ENCODE data around the gene DOCK10. TPM values are rescaled to one million over a fixed set of nuclear protein-coding genes. Genes with fewer than 3 reads are reported as not detected.

DOCK10 gene
- total RNA-seq, 4 donors from 2014 or later = 3.8 to 33.2 (median 12.3) TPM

GRCh38 chr2:225030203-225030602, 12.1 kb downstream of the DOCK10 start:
- Histone ChIP-seq H3K27ac (no peak overlapping the region), H3K4me3 (no peak overlapping the region), H3K4me1 (no peaks in the 10 kb centered on the region), H3K9me3 (no peaks in the 10 kb centered on the region), H3K36me3 (no peaks in the 10 kb centered on the region), H3K27me3 (no peaks in the 10 kb centered on the region)
- intact Hi-C loops (cut with DNase I; ENCODE audit: low total_unique reads) = no loop called here
- no peak for DNase-seq
- TF ChIP-seq POLR2A (IDR thresholded peaks at IDR 0.05) = no peak
- TF ChIP-seq, protein P1, sequence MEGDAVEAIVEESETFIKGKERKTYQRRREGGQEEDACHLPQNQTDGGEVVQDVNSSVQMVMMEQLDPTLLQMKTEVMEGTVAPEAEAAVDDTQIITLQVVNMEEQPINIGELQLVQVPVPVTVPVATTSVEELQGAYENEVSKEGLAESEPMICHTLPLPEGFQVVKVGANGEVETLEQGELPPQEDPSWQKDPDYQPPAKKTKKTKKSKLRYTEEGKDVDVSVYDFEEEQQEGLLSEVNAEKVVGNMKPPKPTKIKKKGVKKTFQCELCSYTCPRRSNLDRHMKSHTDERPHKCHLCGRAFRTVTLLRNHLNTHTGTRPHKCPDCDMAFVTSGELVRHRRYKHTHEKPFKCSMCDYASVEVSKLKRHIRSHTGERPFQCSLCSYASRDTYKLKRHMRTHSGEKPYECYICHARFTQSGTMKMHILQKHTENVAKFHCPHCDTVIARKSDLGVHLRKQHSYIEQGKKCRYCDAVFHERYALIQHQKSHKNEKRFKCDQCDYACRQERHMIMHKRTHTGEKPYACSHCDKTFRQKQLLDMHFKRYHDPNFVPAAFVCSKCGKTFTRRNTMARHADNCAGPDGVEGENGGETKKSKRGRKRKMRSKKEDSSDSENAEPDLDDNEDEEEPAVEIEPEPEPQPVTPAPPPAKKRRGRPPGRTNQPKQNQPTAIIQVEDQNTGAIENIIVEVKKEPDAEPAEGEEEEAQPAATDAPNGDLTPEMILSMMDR (IDR thresholded peaks at IDR 0.05) = no peak

DNA sequence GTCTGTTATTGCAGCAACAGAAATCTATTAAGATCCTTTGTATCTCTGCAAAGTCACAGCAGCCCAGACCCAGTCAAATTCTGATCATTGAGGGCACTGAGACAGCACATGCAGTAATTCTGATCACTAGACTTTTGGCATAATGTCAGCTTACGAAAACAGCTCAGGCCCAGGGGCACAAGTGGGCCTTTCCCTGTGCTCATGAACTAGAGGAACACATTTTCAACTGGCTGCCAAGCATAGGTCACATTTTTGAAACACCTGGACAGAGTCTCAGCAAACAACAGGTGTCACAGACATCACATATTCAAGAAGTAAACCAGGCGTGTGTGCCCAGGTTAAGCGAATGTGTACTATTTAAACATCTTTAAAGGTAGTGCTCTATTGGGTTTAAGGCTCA, 13.7 kb downstream of the DOCK10 start:
- TF ChIP-seq, protein P1 (IDR thresholded peaks at IDR 0.05) = no peak
- TF ChIP-seq POLR2A (IDR thresholded peaks at IDR 0.05) = no peak
- no peak for DNase-seq
- Histone ChIP-seq H3K27ac (no peak overlapping the region), H3K4me3 (no peak overlapping the region), H3K36me3 (no peaks in the 10 kb centered on the region), H3K4me1 (no peaks in the 10 kb centered on the region), H3K27me3 (no peaks in the 10 kb centered on the region), H3K9me3 (no peaks in the 10 kb centered on the region)
- intact Hi-C loops (cut with DNase I; ENCODE audit: low total_unique reads) = no loop called here

DNA sequence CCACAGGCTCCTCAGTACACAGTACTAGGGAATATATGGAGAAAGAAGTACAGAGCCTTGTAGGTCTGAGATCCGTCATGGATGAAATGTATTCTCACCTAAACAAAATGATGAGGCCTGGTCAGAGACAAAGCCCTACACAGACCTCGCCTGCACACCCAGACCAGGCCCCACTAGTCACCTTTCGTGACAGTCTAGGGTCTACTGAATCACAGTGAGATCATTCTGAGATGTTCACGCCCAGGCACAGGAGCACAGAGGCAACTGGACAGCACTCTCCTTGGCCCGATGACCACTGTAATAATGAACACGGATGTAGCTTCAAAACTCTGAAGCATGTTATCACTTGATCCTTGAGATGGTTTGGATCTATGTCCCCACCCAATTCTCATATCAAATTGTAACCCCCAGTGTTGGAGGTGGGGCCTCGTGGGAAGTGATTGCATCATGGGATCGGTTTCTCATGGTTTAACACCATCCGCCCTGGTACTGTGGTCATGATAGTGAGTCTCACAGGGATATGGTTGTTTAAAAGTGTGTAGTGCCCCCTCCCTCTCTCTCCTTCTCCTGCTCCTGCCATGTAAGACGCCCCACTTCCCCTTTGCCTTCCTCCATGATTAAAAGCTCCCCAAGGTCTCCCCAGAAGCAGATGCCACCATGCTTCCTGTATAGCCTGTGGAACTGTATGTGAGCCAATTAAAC, 15.1 kb downstream of the DOCK10 start:
- no peak overlapping the region for H3K27ac ChIP-seq
- DNase-seq = no peak
- H3K9me3 ChIP-seq = no peaks in the 10 kb centered on the region
- H3K4me1 ChIP-seq = no peaks in the 10 kb centered on the region
- intact Hi-C loops (cut with DNase I; ENCODE audit: low total_unique reads) = no loop called here
- H3K27me3 ChIP-seq = no peaks in the 10 kb centered on the region
- H3K4me3 ChIP-seq = no peak overlapping the region
- TF ChIP-seq, protein P1 (IDR thresholded peaks at IDR 0.05) = no peak
- no peak for TF ChIP-seq POLR2A (IDR thresholded peaks at IDR 0.05)
- no peaks in the 10 kb centered on the region for H3K36me3 ChIP-seq

- Histone ChIP-seq H3K27ac (no peak overlapping the region), H3K9me3 (no peaks in the 10 kb centered on the region), H3K4me3 (no peak overlapping the region), H3K27me3 (no peaks in the 10 kb centered on the region), H3K4me1 (no peaks in the 10 kb centered on the region), H3K36me3 (no peaks in the 10 kb centered on the region)
- TF ChIP-seq POLR2A (IDR thresholded peaks at IDR 0.05) = no peak
- TF ChIP-seq, protein P1 (IDR thresholded peaks at IDR 0.05) = no peak
- no peak for DNase-seq
- intact Hi-C loops (cut with DNase I; ENCODE audit: low total_unique reads) = no loop called here
Measured at GRCh38 chr2:225025917-225026571, 16.2 kb downstream of the DOCK10 start.

GRCh38 chr2:225022188-225022587, 20.1 kb downstream of the DOCK10 start:
- Histone ChIP-seq H3K9me3 (no peaks in the 10 kb centered on the region), H3K27me3 (no peaks in the 10 kb centered on the region), H3K36me3 (no peaks in the 10 kb centered on the region), H3K27ac (no peak overlapping the region), H3K4me1 (no peaks in the 10 kb centered on the region), H3K4me3 (no peak overlapping the region)
- no peak for TF ChIP-seq POLR2A (IDR thresholded peaks at IDR 0.05)
- TF ChIP-seq, protein P1 (IDR thresholded peaks at IDR 0.05) = no peak
- intact Hi-C loops (cut with DNase I; ENCODE audit: low total_unique reads) = no loop called here
- DNase-seq = no peak

All from uterus (tissue), 4 donors.